Astrocyte of the spinal cord (primary cell): ENCODE results near the gene CRYBA2.

Experiments
- DNase-seq: peaks from one replicate; pipeline ENCODE4 v3.0.0; 2011; ENCODE audit warnings: low read depth, low spot score
- H3K4me3 ChIP-seq: 2 replicates; pipeline ENCODE4 v1.5.1; 2011; ENCODE audit warnings: low read depth, mild to moderate bottlenecking, low read length, moderate library complexity
- CTCF ChIP-seq: IDR thresholded peaks from 2 replicates; pipeline ENCODE4 v1.5.1; 2012; ENCODE audit warnings: low read depth, mild to moderate bottlenecking, low read length, inconsistent platforms
- in situ Hi-C: cut with HindIII; loops from 2 replicates; pipeline ENCODE4 v1.10.0; 2017; ENCODE audit warnings: low sequenced_read_pairs

CRYBA2 gene

GRCh38 chr2:218990052-218990451, 3.2 kb downstream of the CRYBA2 start:
- no peak for DNase-seq
- TF ChIP-seq CTCF: no peak
- no peak overlapping the region for H3K4me3 ChIP-seq
- in situ Hi-C loops: no loop called here

GRCh38 chr2:218988650-218989049, 4.6 kb downstream of the CRYBA2 start:
- no peak for DNase-seq
- no peak overlapping the region for H3K4me3 ChIP-seq
- no peak for TF ChIP-seq CTCF
- in situ Hi-C loops: no loop called here

GRCh38 chr2:218988164-218988563, 5.1 kb downstream of the CRYBA2 start:
- no peak for TF ChIP-seq CTCF
- in situ Hi-C loops: no loop called here
- no peak overlapping the region for H3K4me3 ChIP-seq
- DNase-seq: no peak

GRCh38 chr2:218986148-218986761, 7.0 kb downstream of the CRYBA2 start:
- TF ChIP-seq CTCF: no peak
- DNase-seq: no peak
- no peak overlapping the region for H3K4me3 ChIP-seq
- in situ Hi-C loops: no loop called here

- DNase-seq: no peak
- TF ChIP-seq CTCF: no peak
- in situ Hi-C loops: no loop called here
- H3K4me3 ChIP-seq: no peak overlapping the region
Measured at GRCh38 chr2:218985325-218986091, 7.7 kb downstream of the CRYBA2 start.

- no peak for TF ChIP-seq CTCF
- DNase-seq: no peak
- in situ Hi-C loops: no loop called here
- no peak within 1 kb of the TSS for H3K4me3 ChIP-seq
Measured at GRCh38 chr2:218985021-218985324, 8.2 kb downstream of the CRYBA2 start, which contains the start of gene FEV. Gene FEV (minus strand): TSS chr2:218985184. CDS start chr2:218985075, 109 bp downstream.
